Measurements from ENCODE around the gene CTNNA2.
"Not testable (repeated sequence)": the region's sequence is repeated elsewhere in the genome, so short reads cannot be mapped to it uniquely, and the experiment has no call there.

Gene CTNNA2

DNA sequence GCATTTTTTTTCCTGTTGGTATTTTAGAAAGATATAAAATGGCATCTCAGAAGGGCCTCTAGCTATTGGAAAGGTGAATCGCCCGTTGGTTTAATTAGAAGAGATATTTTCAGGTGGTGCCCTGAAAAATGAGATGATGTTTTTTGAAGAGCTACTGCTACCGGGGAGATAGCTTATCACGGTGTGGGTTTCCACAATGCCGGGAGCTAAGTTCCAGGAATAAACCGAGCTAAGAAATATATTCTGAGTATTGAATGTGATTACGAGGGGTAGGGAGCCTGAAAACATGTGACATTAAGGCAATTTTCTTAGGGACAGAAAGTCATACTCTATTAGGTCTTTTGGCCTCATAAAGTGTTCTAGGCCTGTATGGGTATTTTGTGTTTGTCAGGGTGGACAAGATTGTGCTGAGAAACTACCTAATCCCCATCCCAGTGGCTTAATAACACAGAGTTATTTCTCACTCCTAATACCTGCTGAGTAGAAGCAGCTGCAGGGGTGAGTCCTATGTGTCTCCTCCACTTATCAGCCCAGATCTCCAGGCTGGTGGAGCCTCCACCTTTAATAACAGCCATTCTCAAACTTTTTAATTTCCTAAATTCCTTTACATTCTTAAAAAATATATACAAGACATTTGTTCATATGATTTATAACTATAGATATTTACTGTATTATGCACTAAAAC, 641.5 kb downstream of the CTNNA2 start:
- DNase-seq: no peak

DNA sequence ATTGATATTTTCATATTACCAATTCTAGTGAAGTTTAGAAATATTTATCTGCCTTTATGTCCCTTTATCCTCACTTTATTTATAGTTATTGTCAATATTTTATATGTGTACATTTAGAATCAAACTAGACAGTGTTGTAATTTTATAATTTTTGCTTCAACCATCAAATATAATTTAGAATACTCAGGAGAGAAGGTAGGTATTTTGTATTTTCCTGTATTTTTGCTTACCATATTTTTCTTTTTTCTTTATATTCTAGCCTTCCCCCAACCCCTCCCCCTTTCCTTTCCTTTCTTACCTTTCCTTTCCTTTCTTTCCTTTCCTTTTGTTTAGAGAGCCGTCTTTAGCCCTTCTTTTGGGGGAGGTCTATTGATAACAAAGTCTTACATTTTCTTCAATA, 651.5 kb downstream of the CTNNA2 start:
- DNase-seq: no peak

DNA sequence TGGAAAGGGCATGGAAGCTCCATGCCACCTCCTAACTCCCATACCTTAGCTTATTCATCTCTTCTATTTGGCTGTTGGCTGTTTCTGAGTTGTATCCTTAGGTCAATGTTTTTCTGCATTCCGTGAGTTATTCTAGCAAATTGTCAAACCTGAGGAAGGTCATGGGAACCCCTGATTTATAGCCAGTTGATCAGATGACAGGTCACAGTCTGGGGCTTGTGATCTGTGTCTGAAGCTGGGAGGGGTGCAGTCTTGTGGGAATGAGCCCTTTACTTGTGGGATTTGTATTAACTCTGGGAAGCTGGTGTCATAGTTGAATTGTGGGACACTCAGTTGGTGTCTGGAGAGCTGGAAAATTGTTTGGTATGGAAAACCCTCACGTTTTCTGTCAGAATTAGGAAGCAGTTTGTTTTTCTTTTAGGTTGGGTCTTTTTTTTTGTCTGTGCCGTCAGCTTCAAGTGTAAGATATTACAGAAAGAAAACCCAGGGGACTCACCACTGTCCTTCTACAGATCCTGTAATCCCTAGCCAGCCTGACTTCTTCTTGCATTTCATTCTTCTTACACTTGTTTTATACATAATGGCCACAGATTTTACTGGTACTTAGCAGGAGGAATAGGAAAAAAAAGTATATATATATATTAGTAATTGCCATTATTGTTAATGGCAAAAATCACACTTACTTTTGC, 653.8 kb downstream of the CTNNA2 start:
- no peak for DNase-seq

DNA sequence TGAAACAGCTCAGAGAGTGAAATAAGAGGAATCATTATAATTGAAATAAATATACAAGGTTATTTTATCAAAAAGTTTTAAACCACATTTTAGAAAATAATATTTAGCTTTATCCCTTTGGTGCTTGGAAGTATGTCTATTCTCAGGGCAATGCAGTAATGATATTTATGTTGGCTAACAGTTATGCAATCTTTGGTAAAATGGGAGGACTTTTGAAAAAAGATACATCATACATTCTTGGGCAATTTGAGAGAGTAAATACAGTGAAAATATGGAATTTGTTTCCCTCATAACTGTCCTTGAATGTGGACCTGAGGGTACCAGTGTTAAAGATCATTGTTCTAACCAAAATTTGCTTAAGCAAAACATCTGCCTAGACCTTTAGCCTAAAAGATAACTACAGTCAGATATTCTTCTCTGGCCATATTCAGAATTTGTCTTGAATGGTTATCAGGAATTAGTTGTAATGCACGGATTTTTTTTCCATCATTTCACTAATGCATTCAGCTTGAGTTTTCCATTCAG, 654.5 kb downstream of the CTNNA2 start:
- DNase-seq: no peak

DNA sequence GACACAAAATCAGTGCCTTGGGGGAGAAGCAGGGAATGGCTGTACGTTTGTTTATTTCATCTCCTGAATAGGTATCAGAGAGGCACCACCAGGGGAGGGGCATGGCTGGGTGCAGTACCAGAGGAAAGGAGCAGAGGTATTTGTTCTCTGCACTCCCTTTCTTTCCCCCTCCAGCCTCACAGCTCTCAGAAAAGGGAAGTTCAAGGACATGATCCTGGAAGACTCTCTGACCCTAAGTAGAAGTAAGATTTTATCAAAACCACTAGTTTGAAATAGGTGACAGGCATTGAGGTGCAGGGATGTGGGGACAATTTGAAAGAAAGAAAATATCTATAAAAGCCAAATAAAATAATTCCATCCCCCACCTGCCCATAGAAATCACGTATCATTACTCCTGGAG, 655.2 kb downstream of the CTNNA2 start:
- DNase-seq: no peak

DNA sequence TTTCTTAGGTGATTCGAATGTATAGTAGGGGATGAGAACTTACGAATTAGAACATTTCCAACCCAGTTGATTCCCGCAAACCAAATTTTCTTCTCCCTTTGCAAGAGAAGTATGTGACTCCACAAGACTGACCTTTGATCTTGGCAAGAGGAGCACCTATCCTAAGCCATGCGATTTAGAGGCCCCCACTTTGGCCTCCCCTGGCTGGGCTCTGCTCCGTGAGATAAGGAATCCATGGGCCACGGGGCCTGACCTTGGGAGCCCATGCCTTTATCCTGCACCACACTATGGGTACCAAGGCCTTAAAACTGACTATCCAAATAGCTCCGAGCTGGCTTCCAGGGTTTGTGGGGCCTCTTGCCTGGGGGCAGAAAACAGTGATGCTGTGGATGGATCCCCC, 656.0 kb downstream of the CTNNA2 start:
- DNase-seq: no peak

DNA sequence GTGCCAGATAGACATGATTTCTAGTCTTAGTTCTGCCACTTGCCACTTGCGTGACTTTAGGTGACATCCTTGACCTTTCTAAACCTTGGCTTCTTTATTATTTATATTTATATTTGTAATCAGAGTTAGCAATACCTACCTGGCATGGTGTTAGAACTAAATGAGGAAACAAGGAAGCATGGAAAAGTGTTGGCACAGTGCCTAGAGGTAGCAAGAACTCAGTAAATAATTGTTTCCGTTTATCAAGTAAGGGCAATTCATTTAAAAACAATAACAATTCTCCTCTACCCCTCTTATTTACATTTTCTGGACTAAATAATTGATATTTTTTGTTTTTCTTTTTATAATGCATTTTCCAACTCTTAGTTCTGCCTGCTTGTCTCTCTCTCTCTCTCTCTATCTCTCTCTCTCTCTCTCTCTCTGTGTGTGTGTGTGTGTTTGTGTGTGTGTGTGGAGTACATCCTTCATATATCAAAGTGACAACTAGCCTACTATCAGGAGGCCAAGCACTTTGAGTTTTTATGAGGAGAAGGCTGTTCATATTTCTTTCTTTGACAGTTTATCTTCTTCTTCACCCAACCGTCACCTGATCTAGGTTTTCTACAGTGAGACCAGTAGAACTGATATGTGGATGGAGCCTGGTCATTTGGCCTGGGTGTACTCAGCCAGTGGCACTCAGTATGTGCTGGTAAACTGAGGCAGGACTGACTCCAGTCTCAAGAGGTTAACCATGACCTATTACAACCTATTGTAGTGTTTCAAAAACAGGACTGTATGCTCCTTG, 657.2 kb downstream of the CTNNA2 start:
- no peak for DNase-seq

DNA sequence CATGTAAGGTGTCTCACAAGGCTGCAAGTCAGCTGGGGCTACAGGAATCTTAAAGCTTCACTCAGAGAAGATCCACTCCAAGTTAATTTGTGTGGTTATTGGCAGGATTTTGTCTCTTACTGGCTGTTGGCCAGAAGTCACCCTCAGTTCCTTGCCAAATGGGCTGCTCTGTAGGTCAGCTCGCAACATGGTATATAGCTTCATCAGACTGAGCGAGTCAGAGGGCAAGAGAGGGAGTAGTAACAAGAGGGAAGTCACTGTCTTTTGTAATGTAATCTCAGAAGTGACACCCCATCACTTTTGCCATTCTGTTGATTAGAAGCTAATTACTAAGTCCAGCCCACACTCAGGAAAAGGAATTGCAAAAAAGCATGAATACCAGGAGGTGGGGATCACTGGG, 672.2 kb downstream of the CTNNA2 start:
- no peak for DNase-seq

DNA sequence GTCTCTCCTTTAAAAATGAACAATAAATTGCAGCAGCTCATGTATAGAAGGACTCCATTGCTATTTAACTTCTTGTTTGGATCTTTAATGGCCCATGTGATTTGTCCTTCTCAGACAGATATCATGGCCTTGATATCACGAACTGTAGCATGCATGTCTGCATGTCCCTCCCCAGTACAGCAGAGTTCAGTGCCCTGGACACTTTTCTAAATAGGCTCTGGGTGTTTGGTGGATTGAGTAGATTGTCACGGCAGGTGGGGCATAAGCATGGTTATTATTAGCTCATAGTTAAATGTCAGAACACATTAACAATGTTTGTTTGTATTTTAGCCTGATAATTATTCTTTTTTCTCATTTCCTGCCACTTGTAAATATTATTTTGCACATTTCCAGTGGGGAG, 673.4 kb downstream of the CTNNA2 start:
- no peak for DNase-seq

DNA sequence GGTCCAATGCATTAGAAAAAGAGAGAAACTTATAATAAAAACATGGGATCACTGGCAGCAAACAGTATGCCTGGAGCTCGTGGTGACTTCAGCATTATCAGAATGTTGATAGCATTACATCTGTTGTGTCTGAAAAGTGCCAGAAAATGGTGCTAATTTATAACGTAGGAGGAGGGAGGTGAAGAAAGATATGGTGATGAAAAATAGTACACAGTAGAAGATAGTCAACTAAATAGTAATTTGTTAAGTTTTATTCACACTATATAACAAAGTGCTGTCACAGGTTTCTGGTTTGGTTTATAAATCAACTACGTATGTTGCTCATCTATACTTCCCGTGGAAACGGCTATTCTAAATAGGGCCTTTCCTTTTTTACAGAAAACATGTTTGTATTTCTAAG, 674.3 kb downstream of the CTNNA2 start:
- DNase-seq: no peak

DNA sequence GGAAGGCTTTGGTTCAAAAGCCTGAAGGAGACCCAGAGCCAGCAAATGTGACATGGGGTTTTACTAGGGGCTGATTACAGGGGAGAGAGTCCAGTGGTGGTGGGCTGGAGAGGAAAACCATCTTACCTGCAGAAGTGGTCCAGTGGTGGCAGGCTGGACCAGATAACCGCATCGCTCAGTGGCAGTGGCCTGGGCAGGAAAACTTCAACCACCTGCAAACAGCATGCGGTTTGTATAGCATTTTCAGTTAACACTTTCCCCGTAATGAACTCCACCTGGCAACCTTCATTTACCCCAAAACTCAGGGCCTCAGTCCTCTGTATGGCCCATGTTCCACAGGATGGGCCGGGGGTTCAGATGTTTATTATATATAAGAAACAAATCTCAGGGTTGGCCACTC, 677.3 kb downstream of the CTNNA2 start:
- DNase-seq: no peak

DNA sequence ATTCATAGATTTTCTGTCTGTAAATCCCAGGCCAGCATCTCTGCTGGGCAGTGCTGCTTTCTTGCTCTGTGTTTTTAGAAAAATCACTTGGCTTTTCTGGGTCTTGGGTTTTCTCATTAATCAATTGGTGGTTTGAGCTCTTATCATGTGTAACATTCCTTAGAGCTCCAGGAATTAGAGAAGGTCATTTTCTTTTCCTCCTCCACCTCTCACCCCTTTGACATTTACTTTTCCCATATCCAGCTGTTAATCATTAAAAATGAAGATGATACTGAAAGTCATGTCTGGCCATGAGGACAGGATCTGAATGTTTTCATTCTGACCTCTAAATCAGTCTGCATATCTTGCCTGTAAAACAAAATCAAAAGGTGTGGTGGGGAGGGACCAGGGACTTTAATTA, 680.7 kb downstream of the CTNNA2 start:
- no peak for DNase-seq

DNA sequence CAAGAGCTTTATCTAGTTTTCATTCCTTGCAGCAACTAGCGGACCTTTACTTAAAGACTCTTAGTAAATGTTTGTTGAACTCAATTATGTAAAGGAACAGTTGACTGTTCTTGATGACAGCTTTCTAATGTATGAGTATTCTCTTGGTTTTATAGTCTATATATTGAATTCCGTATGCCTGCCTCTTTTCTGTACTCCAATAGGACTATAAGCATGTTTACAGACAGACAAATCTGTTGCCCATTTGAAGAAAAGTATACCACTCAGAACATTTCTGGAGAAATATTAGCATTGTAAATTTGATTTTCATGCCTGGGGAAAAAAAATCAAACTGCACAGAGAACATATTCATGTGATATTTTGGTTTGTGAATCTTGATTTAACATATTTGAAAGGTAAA, 682.2 kb downstream of the CTNNA2 start:
- no peak for DNase-seq

DNA sequence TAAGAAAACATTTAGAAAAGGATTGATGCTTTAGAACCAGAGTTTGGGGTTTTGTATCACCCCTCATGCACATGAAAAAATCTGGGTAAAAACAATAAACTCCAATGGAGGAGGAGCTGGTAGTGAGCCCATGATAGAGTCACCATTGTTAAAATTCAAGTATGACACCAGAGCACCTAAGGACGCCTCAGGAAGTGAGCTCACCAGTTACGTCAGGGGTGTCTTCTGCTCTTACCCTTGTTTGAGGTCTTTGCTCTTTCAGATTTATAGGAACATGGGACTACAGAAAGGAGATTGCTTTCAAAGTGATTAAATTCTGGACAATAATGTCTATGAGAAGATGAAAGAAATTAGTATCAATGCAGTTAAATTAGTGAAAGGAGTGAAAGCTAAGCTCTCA, 685.2 kb downstream of the CTNNA2 start:
- DNase-seq: no peak

DNA sequence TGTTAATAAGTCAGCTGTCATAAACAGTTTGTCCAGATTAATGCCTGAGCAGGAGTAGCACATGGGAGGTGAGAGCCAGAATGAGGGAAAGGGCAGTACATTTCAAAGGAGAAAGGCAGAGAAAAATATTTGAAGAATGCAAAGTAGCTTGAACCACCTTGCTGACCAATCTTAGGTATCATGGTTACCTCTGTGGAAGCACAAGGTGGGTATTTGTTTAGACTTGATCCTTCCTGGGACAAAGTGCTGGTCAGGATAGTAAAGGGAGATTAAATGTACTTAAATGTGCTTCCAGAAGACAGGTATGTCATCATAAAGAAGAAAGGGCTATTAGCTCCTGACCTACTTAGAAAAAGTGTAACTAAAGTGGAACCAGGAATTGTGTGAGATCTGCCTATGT, 686.7 kb downstream of the CTNNA2 start:
- DNase-seq: no peak

DNA sequence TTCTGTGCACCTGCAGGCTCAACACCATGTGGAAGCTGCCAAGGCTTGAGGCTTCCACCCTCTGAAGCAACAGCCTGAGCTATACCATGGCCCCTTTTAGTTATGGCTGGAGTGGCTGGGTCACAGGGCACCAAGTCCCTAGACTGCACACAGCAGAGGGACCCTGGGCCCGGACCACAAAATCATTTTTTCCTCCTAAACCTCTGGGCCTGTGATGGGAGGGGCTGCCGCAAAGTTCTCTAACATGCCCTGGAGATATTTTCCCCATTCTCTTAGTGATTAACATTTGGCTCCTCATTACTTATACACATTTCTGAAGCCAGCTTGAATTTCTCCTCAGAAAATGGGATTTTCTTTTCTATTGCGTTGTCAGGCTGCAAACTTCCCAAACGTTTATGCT, 691.1 kb downstream of the CTNNA2 start:
- DNase-seq: not testable (repeated sequence)

DNA sequence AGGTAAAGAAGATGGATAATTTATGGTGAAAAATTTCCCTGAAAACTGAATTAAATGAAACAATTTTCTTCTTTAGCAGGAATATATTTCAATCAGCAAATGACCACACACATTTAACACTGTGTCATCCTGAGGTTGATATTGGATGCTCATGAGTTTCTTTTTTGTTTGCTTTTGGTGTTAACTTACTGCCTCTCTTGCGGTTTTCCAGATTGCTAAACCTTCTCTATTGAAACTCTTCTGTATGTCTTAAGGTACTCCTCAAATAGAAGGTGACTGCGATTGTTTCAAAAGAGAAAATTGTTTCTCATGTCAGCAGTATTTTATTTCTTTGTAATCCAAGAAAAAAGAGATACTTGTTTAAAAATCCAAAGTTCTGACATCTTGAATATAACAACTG, 692.6 kb downstream of the CTNNA2 start:
- DNase-seq: no peak

DNA sequence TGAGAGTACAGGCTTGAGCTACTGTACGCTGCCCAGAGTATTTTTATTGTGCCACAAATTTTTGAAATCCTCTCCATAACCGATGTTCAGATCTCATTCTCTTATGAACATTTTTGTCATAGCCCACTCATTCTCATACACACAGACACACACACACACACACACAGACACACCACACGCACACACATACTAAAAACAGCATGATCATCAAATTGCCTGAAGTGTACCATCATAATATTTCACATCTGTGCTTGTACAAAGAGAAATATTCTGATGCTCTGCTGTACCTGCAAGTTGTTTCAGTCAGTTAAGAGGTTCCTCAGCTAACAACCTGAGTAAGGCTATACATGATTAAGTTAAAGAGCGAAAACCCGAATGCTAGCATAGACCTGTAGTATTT, 696.6 kb downstream of the CTNNA2 start:
- DNase-seq: no peak

DNA sequence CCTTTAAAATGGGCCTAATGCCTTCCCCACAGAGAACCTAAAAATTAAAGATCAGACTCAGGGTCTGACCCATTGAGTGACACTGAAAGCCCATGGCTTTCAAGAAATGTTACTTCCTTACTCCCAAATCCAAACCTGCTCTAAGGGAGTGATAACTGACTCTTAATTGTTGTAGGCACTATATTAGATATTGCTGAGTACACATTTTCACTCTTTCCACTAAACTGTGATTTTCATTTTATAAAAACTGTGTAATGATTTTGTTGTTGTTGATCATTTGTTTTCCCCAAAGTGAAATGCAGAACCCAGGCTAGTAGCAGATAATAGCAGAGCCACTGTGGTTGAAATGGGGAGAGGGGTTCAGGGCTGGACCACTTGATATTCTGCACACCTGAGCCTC, 704.6 kb downstream of the CTNNA2 start:
- no peak for DNase-seq

DNA sequence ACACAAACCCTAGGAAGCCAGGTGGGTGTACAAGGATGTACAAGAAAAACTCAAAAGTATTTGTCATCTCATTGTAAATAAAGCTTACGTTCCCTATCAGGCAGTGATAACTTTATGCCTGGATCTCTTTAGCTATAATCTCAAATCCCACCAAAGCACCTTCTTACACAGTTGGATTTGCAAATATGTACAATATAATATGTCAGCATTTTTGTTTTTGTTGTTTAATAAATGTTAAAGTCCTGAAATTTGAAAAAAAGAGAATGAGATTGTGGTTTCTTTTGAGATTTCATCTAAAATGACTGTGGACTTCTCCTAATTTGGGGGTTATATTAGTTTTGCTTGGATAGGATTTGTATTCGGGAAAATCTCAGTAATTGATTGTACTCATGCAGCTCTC, 709.8 kb downstream of the CTNNA2 start:
- no peak for DNase-seq

DNA sequence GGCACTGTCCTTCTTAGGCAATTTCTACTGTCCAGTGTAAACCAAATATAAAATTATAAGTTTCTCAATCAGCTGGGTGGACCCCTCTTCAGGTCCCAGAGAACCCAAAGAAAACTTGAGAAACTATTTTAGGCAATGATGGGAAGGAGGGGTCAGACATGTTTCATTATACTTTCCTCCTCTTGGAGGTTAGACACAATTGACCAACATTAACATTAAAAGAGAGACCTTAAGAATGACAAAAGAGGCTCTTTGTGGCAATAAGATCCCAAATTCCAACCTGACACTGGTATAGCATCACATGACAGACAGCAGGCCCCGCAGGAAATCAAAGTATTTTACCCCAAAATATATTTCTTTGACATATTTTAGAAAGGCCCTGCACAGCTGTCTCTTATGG, 718.6 kb downstream of the CTNNA2 start:
- DNase-seq: no peak

DNA sequence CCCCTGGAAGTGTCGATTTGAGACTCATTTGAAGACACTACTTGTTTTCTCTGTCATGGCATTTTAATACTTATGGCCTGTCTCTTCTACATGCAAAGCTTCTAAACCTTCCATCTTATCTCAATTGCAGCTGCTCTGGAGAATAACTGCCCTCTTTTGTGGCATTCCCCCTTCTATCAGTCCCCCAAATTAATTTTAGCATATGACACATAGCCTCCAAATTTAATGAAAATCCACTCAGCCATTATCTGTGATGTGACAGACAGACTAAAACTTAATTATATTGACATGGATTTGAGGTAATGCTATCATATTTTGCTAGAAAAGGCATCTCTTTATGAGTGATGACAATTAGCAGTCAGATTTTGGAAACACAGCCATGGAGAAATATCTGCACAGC, 720.5 kb downstream of the CTNNA2 start:
- DNase-seq: no peak

DNA sequence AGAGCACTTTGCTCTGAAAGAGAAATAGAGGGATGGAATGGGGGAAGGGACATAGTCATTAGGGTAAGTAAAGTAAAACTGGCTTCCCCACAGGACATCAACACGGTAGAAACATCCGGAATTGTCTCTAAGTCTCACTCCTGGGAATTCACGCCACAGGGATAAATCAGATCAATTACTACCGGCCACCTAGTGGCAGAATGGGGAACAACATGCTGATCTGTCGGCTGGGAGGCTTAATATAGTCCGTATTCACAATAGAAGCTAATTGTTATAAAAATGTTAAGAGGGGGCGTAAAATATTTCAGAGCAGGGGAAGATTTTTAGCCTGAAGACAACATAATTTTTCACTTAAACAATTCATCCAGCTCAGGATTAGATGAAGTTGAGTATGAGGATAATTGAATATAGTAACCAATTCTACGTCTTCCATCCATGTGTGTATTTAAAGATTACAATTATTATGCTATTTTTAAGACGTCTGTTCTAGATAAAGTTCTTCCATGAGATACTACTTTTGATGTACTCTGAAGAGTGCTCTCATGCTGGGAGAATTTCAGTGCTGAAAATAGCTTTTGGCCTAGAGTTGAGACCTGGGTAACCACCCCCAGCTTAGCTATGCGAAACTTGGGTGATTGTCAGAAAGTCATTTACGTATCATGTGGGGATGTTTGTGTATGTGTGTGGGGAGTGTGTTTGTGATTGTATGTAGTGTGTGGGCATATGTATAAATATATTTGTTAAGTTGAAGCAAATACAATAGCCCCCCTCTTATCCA, 726.0 kb downstream of the CTNNA2 start:
- DNase-seq: no peak
